Esophagus squamous epithelium (tissue), 5 donors: ENCODE measurements around the gene LRRC36. TPM values are rescaled to one million over a fixed set of nuclear protein-coding genes. Genes with fewer than 3 reads are reported as not detected.

Experiments used
- DNase-seq: peaks from one replicate; lab custom pipeline; 2025; lab: John Stamatoyannopoulos, UW
- H3K27ac ChIP-seq, 4 donors: fragments of 200-600 bp; sonication (generic); one replicate each; pipeline ENCODE4 v1.5.1; 2016 to 2019; ENCODE audit warnings: mild to moderate bottlenecking in 1 of 4
- H3K27me3 ChIP-seq, 4 donors: fragments of 200-600 bp; sonication (generic); 1 replicate in 3 of 4; 2 replicates in 1 of 4; pipeline versions ENCODE4 v1.5.1 to v1.6.0; 2017 to 2021; ENCODE audit warnings: antibody characterized with exemption in 1 of 4
- H3K36me3 ChIP-seq, 3 donors: fragments of 200-600 bp; sonication (generic); one replicate each; pipeline ENCODE4 v1.5.1; 2016 to 2019
- H3K4me1 ChIP-seq, 3 donors: fragments of 200-600 bp; sonication (generic); one replicate each; pipeline ENCODE4 v1.5.1; 2017 to 2019
- H3K4me3 ChIP-seq, 4 donors: fragments of 200-600 bp; sonication (generic); 1 replicate in 3 of 4; 2 replicates in 1 of 4; pipeline ENCODE4 v1.5.1; 2016 to 2019; ENCODE audit warnings: mild to moderate bottlenecking in 2 of 4, moderate library complexity in 1 of 4
- H3K9me3 ChIP-seq, 3 donors: fragments of 200-600 bp; sonication (generic); one replicate each; pipeline ENCODE4 v1.5.1; 2016 to 2019
- POLR2A ChIP-seq, 4 donors: fragments of 450-650 bp; IDR thresholded peaks; one replicate each; pipeline ENCODE4 v1.6.1; 2017; ENCODE audit warnings: antibody characterized with exemption in 4 of 4, mild to moderate bottlenecking in 4 of 4, moderate library complexity in 3 of 4
- WGBS, 2 donors: methylation state at CpG; one replicate each; pipeline ENCODE4 v1.1.5; 2018; 5-methylcytosine and 5-hydroxymethylcytosine counted together
- intact Hi-C: fragments of 100-400 bp; cut with DNase I; formaldehyde crosslinking; loops from one replicate; pipeline ENCODE4 v1.15.0; 2022
- total RNA-seq, 4 donors: library from RNA; depleted of rRNA; stranded (reverse); fragments of >200 nt; gene quantifications; one replicate each; pipeline ENCODE4 v1.1.0, GENCODE V29; 2016
- TF ChIP-seq, protein P1 (sequence below), 6 experiments: fragments of 450-650 bp in 4 of 6; fragments of 200-600 bp in 2 of 6; sonication (generic) in 2 of 6; IDR thresholded peaks; one replicate each; pipeline ENCODE4 v1.5.1; 2016 to 2019; ENCODE audit warnings: antibody characterized with exemption in 6 of 6, mild to moderate bottlenecking in 4 of 6, moderate library complexity in 4 of 6
- donor health status: DM: yes; HTN: yes; CAD: no.

Gene LRRC36
- total RNA-seq, 4 donors from 2014 or later: not detected

DNA sequence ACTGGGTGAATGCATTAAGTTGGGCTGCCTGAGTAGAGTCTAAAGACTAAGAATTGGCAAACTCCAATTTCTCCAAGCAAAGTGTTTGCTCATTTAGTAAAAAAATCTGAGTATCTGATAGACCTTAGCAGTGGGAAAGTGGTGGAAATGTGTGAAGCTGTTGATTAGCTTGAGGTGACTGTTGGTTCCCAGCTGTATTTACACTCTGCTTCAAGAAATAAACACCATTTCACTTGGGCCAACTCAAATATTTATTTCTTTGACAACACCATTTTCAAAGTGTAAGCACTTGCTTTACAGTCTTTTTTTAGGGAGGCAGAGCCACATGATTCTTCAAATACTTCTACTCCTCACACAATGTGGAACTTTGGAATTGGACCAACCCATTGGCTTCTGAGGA is 8.8 kb upstream of the LRRC36 start:
- DNase-seq: no peak

GRCh38 chr16:67326115-67326471 is 522 bp upstream of the LRRC36 start:
- intact Hi-C loops: no loop called here
- WGBS, 2 donors: 28 to 36% methylated on average over 10 to 11 of the region's 11 CpGs
- H3K27ac ChIP-seq: peak overlapping the region in 2 of 4 donors; percentile 6 to 36

More for the DNA sequence above, 8.8 kb upstream of the LRRC36 start:
- TF ChIP-seq, protein P1, sequence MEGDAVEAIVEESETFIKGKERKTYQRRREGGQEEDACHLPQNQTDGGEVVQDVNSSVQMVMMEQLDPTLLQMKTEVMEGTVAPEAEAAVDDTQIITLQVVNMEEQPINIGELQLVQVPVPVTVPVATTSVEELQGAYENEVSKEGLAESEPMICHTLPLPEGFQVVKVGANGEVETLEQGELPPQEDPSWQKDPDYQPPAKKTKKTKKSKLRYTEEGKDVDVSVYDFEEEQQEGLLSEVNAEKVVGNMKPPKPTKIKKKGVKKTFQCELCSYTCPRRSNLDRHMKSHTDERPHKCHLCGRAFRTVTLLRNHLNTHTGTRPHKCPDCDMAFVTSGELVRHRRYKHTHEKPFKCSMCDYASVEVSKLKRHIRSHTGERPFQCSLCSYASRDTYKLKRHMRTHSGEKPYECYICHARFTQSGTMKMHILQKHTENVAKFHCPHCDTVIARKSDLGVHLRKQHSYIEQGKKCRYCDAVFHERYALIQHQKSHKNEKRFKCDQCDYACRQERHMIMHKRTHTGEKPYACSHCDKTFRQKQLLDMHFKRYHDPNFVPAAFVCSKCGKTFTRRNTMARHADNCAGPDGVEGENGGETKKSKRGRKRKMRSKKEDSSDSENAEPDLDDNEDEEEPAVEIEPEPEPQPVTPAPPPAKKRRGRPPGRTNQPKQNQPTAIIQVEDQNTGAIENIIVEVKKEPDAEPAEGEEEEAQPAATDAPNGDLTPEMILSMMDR (IDR thresholded peaks at IDR 0.05): no peak
- no peak for TF ChIP-seq POLR2A (IDR thresholded peaks at IDR 0.05)
- Histone ChIP-seq H3K27ac (no peak overlapping the region), H3K36me3 (no peaks in the 10 kb centered on the region), H3K9me3 (no peaks in the 10 kb centered on the region), H3K4me1 (no peaks in the 10 kb centered on the region), H3K4me3 (no peak overlapping the region), H3K27me3 (peaks cover 0 to 46% (median 0%) of the 10 kb centered on the region in 4 donors)
- intact Hi-C loops: no loop called here

GRCh38 chr16:67327743-67328142 is 1.1 kb downstream of the LRRC36 start:
- 57 to 65% methylated on average over 3 of the region's 3 CpGs for WGBS, 2 donors

More at GRCh38 chr16:67326115-67326471, 522 bp upstream of the LRRC36 start:
- no peak for DNase-seq
- Histone ChIP-seq H3K4me3 (peak overlapping the region; percentile 30 to 70 (median 43)), H3K27me3 (peaks cover 0 to 53% (median 0%) of the 10 kb centered on the region in 4 donors), H3K4me1 (peaks cover 6 to 16% (median 9%) of the 10 kb centered on the region in 3 donors), H3K36me3 (no peaks in the 10 kb centered on the region), H3K9me3 (no peaks in the 10 kb centered on the region)
- TF ChIP-seq POLR2A (IDR thresholded peaks at IDR 0.05): no peak
- TF ChIP-seq, protein P1 (IDR thresholded peaks at IDR 0.05): no peak

DNA sequence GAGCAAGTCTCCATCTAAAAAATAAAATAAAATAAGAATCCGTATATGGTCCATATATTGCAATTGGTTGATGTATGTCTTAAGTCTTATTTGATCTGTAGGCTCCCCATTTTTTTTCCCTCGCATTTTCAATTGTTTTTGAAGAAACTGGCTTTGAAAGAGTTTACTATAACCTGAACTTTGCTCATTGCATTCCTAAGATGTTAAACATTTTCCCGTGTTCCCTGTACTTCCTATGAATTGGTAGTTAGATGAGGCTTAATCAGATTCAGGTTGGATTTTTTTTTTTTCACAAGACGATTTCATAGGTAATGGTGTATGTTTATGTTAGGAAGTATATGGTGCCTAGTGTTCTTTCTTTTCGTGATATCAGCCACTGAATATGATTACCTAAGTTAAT is 3.3 kb downstream of the LRRC36 start:
- WGBS, 2 donors: 52 to 57% methylated on average over 5 of the region's 5 CpGs
- Histone ChIP-seq H3K27me3 (peaks cover 0 to 21% (median 0%) of the 10 kb centered on the region in 4 donors), H3K4me1 (peaks cover 6 to 16% (median 9%) of the 10 kb centered on the region in 3 donors), H3K9me3 (no peaks in the 10 kb centered on the region), H3K27ac (no peak overlapping the region), H3K4me3 (no peak overlapping the region), H3K36me3 (no peaks in the 10 kb centered on the region)
- no peak for DNase-seq
- intact Hi-C loops: no loop called here
- no peak for TF ChIP-seq POLR2A (IDR thresholded peaks at IDR 0.05)
- TF ChIP-seq, protein P1 (IDR thresholded peaks at IDR 0.05): no peak

More at GRCh38 chr16:67327743-67328142, 1.1 kb downstream of the LRRC36 start:
- H3K27me3 ChIP-seq: peaks cover 0 to 38% (median 0%) of the 10 kb centered on the region in 4 donors
- intact Hi-C loops: no loop called here
- no peaks in the 10 kb centered on the region for H3K36me3 ChIP-seq
- H3K4me3 ChIP-seq: no peak overlapping the region
- peaks cover 6 to 16% (median 9%) of the 10 kb centered on the region in 3 donors for H3K4me1 ChIP-seq
- H3K27ac ChIP-seq: no peak overlapping the region
- TF ChIP-seq, protein P1 (IDR thresholded peaks at IDR 0.05): no peak
- no peak for TF ChIP-seq POLR2A (IDR thresholded peaks at IDR 0.05)
- no peak for DNase-seq
- no peaks in the 10 kb centered on the region for H3K9me3 ChIP-seq

DNA sequence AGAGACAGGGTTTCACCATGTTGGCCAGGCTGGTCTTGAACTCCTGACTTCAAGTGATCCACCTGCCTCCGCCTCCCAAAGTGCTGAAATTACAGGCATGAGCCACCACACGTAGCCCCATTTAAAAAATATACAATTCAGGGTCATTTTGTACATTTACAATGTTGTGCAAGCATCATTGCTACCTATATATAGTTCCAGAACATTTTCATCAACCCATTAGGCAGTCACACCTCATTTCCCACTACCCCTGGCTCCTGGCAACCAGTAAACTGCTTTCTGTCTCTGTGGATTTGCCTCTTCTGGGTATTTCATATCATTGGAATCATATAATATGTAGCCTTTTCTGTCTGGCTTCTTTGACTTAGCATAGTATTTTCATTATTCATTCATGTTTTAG is 6.7 kb downstream of the LRRC36 start:
- intact Hi-C loops: no loop called here
- 70 to 75% methylated on average over 2 of the region's 2 CpGs for WGBS, 2 donors
- no peak for DNase-seq

More for the DNA sequence above, 6.7 kb downstream of the LRRC36 start:
- TF ChIP-seq, protein P1 (IDR thresholded peaks at IDR 0.05): no peak
- TF ChIP-seq POLR2A (IDR thresholded peaks at IDR 0.05): no peak
- H3K4me3 ChIP-seq: no peak overlapping the region
- no peaks in the 10 kb centered on the region for H3K36me3 ChIP-seq
- H3K9me3 ChIP-seq: no peaks in the 10 kb centered on the region
- peaks cover 0 to 5% (median 0%) of the 10 kb centered on the region in 3 donors for H3K4me1 ChIP-seq
- H3K27ac ChIP-seq: no peak overlapping the region
- no peaks in the 10 kb centered on the region for H3K27me3 ChIP-seq
